ENCODE results near the gene ZNF264.

GRCh38 chr19:57152921-57153320, 38.4 kb upstream of the ZNF264 start:
- no peak for TF ChIP-seq CTCF (IDR thresholded peaks at IDR 0.05; ENCODE audit: low read depth, low read length)
- TF ChIP-seq POLR2A (IDR thresholded peaks at IDR 0.05; ENCODE audit: extremely low read depth, insufficient read length) = no peak

Measured in NB4 (cell line).